GM10248 (cell line): Measurements from ENCODE around the gene HYOU1.

Source experiments
- CTCF ChIA-PET: fragments of 300-600 bp; sonication (Branson Sonifier 250); formaldehyde crosslinking; extraction: SDS; loops from one replicate; lab custom pipeline; 2021; ENCODE audit warnings: antibody characterized with exemption; lab: Yijun Ruan, JAX
- POLR2A ChIA-PET: fragments of 350-650 bp; sonication (Branson Sonifier 250); formaldehyde crosslinking; extraction: SDS; loops from one replicate; lab custom pipeline; 2020; ENCODE audit warnings: antibody characterized with exemption; lab: Yijun Ruan, JAX
- DNase-seq: peaks from one replicate; pipeline ENCODE4 v3.0.0; 2012; ENCODE audit errors: extremely low spot score
- CTCF ChIP-seq: IDR thresholded peaks from 2 replicates; pipeline ENCODE4 v1.5.1; 2012; ENCODE audit warnings: mild to moderate bottlenecking, low read depth; ENCODE audit errors: extremely low read depth, missing control alignments, control extremely low read depth

The HYOU1 gene

GRCh38 chr11:119100246-119100970, 43.4 kb upstream of the HYOU1 start:
- CTCF ChIA-PET: interaction anchor here (1.0 to 1.3 kb wide), 4 partner anchors 9 to 16 kb away, joined by 3 to 6 read pairs (median 4); no protein-coding TSS in a partner anchor
- TF ChIP-seq CTCF: peak; percentile 24
- DNase-seq: no peak
- POLR2A ChIA-PET: no interaction called here

- DNase-seq: no peak
- TF ChIP-seq CTCF: no peak
- ChIA-PET POLR2A (no interaction called here), CTCF (interaction anchor here (0.7 to 1.3 kb wide), 7 partner anchors 9 to 35 kb away, joined by 3 to 6 read pairs (median 3); no protein-coding TSS in a partner anchor)
Measured at GRCh38 chr11:119099711-119100110, 42.7 kb upstream of the HYOU1 start.

GRCh38 chr11:119095066-119095880, 38.3 kb upstream of the HYOU1 start:
- no peak for TF ChIP-seq CTCF
- peak; percentile 98 for DNase-seq
- CTCF ChIA-PET: interaction anchor here (0.6 to 1.9 kb wide), 10 partner anchors 9 to 245 kb away, joined by 3 to 8 read pairs (median 4); partner anchors contain the start of genes C2CD2L, HMBS and VPS11
- POLR2A ChIA-PET: interaction anchor here (0.6 to 2.8 kb wide), 21 partner anchors 10 to 853 kb away, joined by 3 to 76 read pairs (median 4); partner anchors contain the start of genes C2CD2L, CBL, HINFP and HMBS

- CTCF ChIA-PET: interaction anchor here (0.6 to 1.9 kb wide), 9 partner anchors 8 to 230 kb away, joined by 3 to 8 read pairs (median 4); partner anchors contain the start of genes C2CD2L, HMBS and VPS11
- TF ChIP-seq CTCF: peak; percentile 83
- POLR2A ChIA-PET: interaction anchor here (0.6 to 2.8 kb wide), 23 partner anchors 8 to 852 kb away, joined by 3 to 76 read pairs (median 4); partner anchors contain the start of genes C2CD2L, CBL, DPAGT1 and HINFP
- DNase-seq: peak; percentile 67
Measured at GRCh38 chr11:119094816-119095065, 37.7 kb upstream of the HYOU1 start.

GRCh38 chr11:119093942-119094815, 37.2 kb upstream of the HYOU1 start:
- peak; percentile 29 for DNase-seq
- no peak for TF ChIP-seq CTCF
- ChIA-PET CTCF (interaction anchor here (1.2 to 1.9 kb wide), 7 partner anchors 8 to 230 kb away, joined by 3 to 8 read pairs (median 4); partner anchors contain the start of genes HMBS and VPS11), POLR2A (interaction anchor here (0.6 to 2.8 kb wide), 24 partner anchors 8 to 1817 kb away, joined by 3 to 76 read pairs (median 4); partner anchors contain the start of genes C2CD2L, CBL, DPAGT1 and HINFP)
